ENCODE results near the gene FREY1.

The FREY1 gene

GRCh38 chr11:45894555-45895247, 12.4 kb downstream of the FREY1 start (continued):
- TF ChIP-seq SP3 (tag by site-specific recombination; IDR thresholded peaks at IDR 0.05) (peak; percentile 54), ZFHX2 (tag by site-specific recombination; conservative IDR thresholded peaks at IDR 0.05) (peak; percentile 53)

GRCh38 chr11:45892856-45893255, 14.2 kb downstream of the FREY1 start:
- CTCF ChIA-PET = interaction anchor here (0.6 to 2.8 kb wide), 4 partner anchors 17 to 73 kb away, joined by 3 to 18 read pairs (median 4); no protein-coding TSS in a partner anchor
- Histone ChIP-seq H3K4me3 (ENCODE audit: low read depth, low read length) (no peak overlapping the region), H3K27ac (ENCODE audit: extremely low read depth, low read depth, low read length) (no peak overlapping the region), H3K36me3 (ENCODE audit: control insufficient read depth in 2 of 2, insufficient read depth in 1 of 2, low read length in 2 of 2) (no peaks in the 10 kb centered on the region), H3K9me3 (ENCODE audit: control insufficient read depth, insufficient read depth, low read depth, low read length) (no peaks in the 10 kb centered on the region), H3K4me1 (ENCODE audit: control insufficient read depth, insufficient read depth, low read length) (no peaks in the 10 kb centered on the region; the same call in 1 of the 2 replicates)
- TF ChIP-seq PRDM4 (tag by site-specific recombination; IDR thresholded peaks at IDR 0.05) (no peak), ZNF266 (tag by site-specific recombination; IDR thresholded peaks at IDR 0.05; ENCODE audit: low read depth) (no peak), OSR2 (tag by site-specific recombination; IDR thresholded peaks at IDR 0.05) (no peak), PATZ1 (tag by site-specific recombination; IDR thresholded peaks at IDR 0.05) (no peak), ZNF692 (tag by site-specific recombination; IDR thresholded peaks at IDR 0.05) (no peak), SCRT2 (tag by site-specific recombination; IDR thresholded peaks at IDR 0.05) (peak; percentile 72)
- POLR2A ChIA-PET = interaction anchor here (0.7 kb wide), 1 partner anchor 20 kb away, joined by 3 read pairs; no protein-coding TSS in a partner anchor

- no peak overlapping the region for H3K4me3 ChIP-seq (ENCODE audit: low read depth, low read length)
- H3K4me1 ChIP-seq (ENCODE audit: control insufficient read depth, insufficient read depth, low read length) = no peaks in the 10 kb centered on the region
- ChIA-PET CTCF (interaction anchor here (4.2 kb wide), 1 partner anchor 18 kb away, joined by 17 read pairs; no protein-coding TSS in a partner anchor), POLR2A (interaction anchor here (0.5 to 1.3 kb wide), 2 partner anchors 27 to 349 kb away, joined by 3 read pairs; no protein-coding TSS in a partner anchor)
- H3K9me3 ChIP-seq (ENCODE audit: control insufficient read depth, insufficient read depth, low read depth, low read length) = no peaks in the 10 kb centered on the region
- H3K36me3 ChIP-seq (ENCODE audit: control insufficient read depth in 2 of 2, insufficient read depth in 1 of 2, low read length in 2 of 2) = no peaks in the 10 kb centered on the region
- no peak overlapping the region for H3K27ac ChIP-seq (ENCODE audit: extremely low read depth, low read depth, low read length)
- TF ChIP-seq ZNF777 (tag by site-specific recombination; IDR thresholded peaks at IDR 0.05; ENCODE audit: borderline replicate concordance) (no peak), ZNF174 (tag by site-specific recombination; IDR thresholded peaks at IDR 0.05) (no peak), ZNF211 (tag by site-specific recombination; IDR thresholded peaks at IDR 0.05; ENCODE audit: low read depth) (no peak), ZNF645 (tag by site-specific recombination; IDR thresholded peaks at IDR 0.05) (no peak), PRDM10 (tag by site-specific recombination; IDR thresholded peaks at IDR 0.05) (no peak), RBAK (tag by site-specific recombination; IDR thresholded peaks at IDR 0.05) (no peak), SCRT2 (tag by site-specific recombination; IDR thresholded peaks at IDR 0.05) (no peak), ZNF221 (tag by site-specific recombination; IDR thresholded peaks at IDR 0.05; ENCODE audit: borderline replicate concordance) (no peak), HIC1 (tag by site-specific recombination; IDR thresholded peaks at IDR 0.05) (no peak)
These were observed 16.1 kb downstream of the FREY1 start for GRCh38 chr11:45890886-45891550.

Measured in HEK293 (cell line).